ENCODE measurements around the gene OR7G2. TPM values are rescaled to one million over a fixed set of nuclear protein-coding genes. Genes with fewer than 3 reads are reported as not detected.

OR7G2 gene
- total and polyA plus RNA-seq, 9 of the 15 experiments (the other 6 are each of a cell fraction or from before 2014, with no cell fraction given): 0.20 TPM; not detected in 8

- TF ChIP-seq MXI1 (IDR thresholded peaks at IDR 0.05; ENCODE audit: low read depth, low read length): peak; percentile 66
- no peak for TF ChIP-seq CCNT2 (IDR thresholded peaks at IDR 0.05; ENCODE audit: borderline replicate concordance, extremely low read depth, insufficient read length, low read depth, low read length)
- TF ChIP-seq FOXJ2 (tag; IDR thresholded peaks at IDR 0.05): 0 out of 2 replicates have a peak, but pooled peaks have one; percentile 39
These were observed 33.0 kb upstream of the OR7G2 start, which contains the start of gene ZNF317 (continued) for GRCh38 chr19:9140159-9140874.

GRCh38 chr19:9139609-9140158 is 32.4 kb upstream of the OR7G2 start:
- H3K36me3 ChIP-seq (ENCODE audit: control insufficient read depth, insufficient read depth, low read length): peaks cover 21% of the 10 kb centered on the region
- peak overlapping the region; percentile 93 for H3K4me2 ChIP-seq (ENCODE audit: insufficient read depth, low read length)
- in situ Hi-C loops (cut with MboI): loop anchor here (10.0 kb wide), 2 partner anchors 485 to 655 kb away; partner anchors contain the start of gene ZNF561
- FAIRE-seq (no peak), ATAC-seq (peak; percentile 8; the same call in 2 of the 3 replicates), DNase-seq (ENCODE audit: extremely low read depth in 1 of 4, low spot score in 3 of 4) (no peak)
- 24% methylated on average over 8 of the region's 8 CpGs for WGBS (ENCODE audit: insufficient coverage, low coverage, missing lambda C conversion rate)
- POLR2A ChIA-PET: no interaction called here
- peaks cover under 1% of the 10 kb centered on the region for H3K9me3 ChIP-seq (replicated peaks; ENCODE audit: control insufficient read depth, insufficient read depth, low read depth, low read length)
- H3K4me1 ChIP-seq (replicated peaks in 1 of 2; ENCODE audit: control insufficient read depth in 2 of 2, insufficient read depth in 2 of 2, low read length in 2 of 2): peaks cover 0 to 9% of the 10 kb centered on the region in 2 experiments; a peak in 2 of 5 replicates
- intact Hi-C loops (cut with micrococcal nuclease): loop anchor here (5.0 kb wide), 2 partner anchors 168 to 443 kb away; partner anchors contain the start of genes ZNF121 and ZNF699
- CTCF ChIA-PET (ENCODE audit: low intra/inter-chr PET ratio): no interaction called here
- TSS peak; percentile 99 for BruUV-seq (replicated peaks)
- no peaks in the 10 kb centered on the region for H3K9me1 ChIP-seq (ENCODE audit: control insufficient read depth, insufficient read depth, low read length)
- peak overlapping the region; percentile 92 for H3K27ac ChIP-seq (ENCODE audit: extremely low read depth, low read depth, low read length)
- peak overlapping the region; percentile 61 for H3K4me3 ChIP-seq
- H4K20me1 ChIP-seq (replicated peaks; ENCODE audit: control insufficient read depth, insufficient read depth, low read length): no peaks in the 10 kb centered on the region
- peak overlapping the region; percentile 100 for H2AFZ ChIP-seq (ENCODE audit: low read depth, low read length)
- H3K79me2 ChIP-seq (ENCODE audit: control insufficient read depth, insufficient read depth, low read length): peaks cover 46% of the 10 kb centered on the region
- no peaks in the 10 kb centered on the region for H3K27me3 ChIP-seq (ENCODE audit: control insufficient read depth in 2 of 2, insufficient read depth in 2 of 2, low read length in 2 of 2)
- peak overlapping the region; percentile 96 to 98; a peak in 3 of 4 replicates for H3K9ac ChIP-seq (ENCODE audit: insufficient read depth in 1 of 2, low read depth in 2 of 2, low read length in 2 of 2)
- TF ChIP-seq KHSRP (IDR thresholded peaks at IDR 0.05) (0 out of 2 replicates have a peak, but pooled peaks have one; percentile 31), ZNF717 (CRISPR knock-in tag; IDR thresholded peaks at IDR 0.05) (no peak), RAD51 (IDR thresholded peaks at IDR 0.05; ENCODE audit: borderline replicate concordance, low read depth) (0 out of 2 replicates have a peak, but pooled peaks have one; percentile 17), JUND (IDR thresholded peaks at IDR 0.05; ENCODE audit: borderline replicate concordance, low read depth, low read length) (no peak), JUND (tag; IDR thresholded peaks at IDR 0.05; ENCODE audit: borderline replicate concordance, low read depth, low read length) (peak; percentile 56; the same call in 2 of the 3 replicates), ZNF395 (CRISPR knock-in tag; IDR thresholded peaks at IDR 0.05) (0 out of 2 replicates have a peak, but pooled peaks have one; percentile 15), MNT (conservative IDR thresholded peaks at IDR 0.05) (0 out of 4 replicates have a peak, but pooled peaks of 1 of the 2 experiments have one; percentile 29)

All from K562 (cell line).